GM18867 (cell line): ENCODE measurements around the gene BOLA2B.

Experiments used
- ATAC-seq: cut with Tn5 transposase; IDR thresholded peaks from one replicate; pipeline ENCODE4 v1.9.1; 2021; ENCODE audit warnings: mild to moderate bottlenecking, moderate library complexity; ENCODE audit not compliant: unreplicated experiment

Gene BOLA2B

GRCh38 chr16:30145657-30146056 is 47.8 kb downstream of the BOLA2B start:
- no peak for ATAC-seq

- ATAC-seq: no peak
Observed at GRCh38 chr16:30144917-30145316, 48.5 kb downstream of the BOLA2B start.

DNA sequence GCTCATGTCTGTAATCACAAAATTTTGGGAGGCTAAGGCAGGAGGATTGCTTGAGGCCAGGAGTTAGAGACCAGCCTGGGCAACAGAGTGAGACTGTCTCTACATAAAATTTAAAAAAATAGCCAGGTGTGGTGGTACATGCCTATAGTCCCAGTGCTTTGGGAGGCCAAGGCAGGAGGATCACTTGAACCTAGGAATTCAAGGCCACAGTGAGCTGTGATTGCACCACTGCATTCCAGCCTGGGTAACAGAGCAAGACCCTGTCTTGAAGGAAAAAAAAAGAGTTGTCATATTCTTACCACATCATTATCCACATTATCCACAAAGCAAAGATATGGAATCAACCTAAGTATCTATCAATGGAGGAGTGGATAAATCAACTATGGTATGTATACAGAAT is 49.4 kb downstream of the BOLA2B start:
- ATAC-seq: no peak

GRCh38 chr16:30143347-30143702 is 50.1 kb downstream of the BOLA2B start:
- no peak for ATAC-seq
